HG03196 (cell line): ENCODE measurements around the gene GP1BA.
"Not testable (repeated sequence)": the region's sequence is repeated elsewhere in the genome, so short reads cannot be mapped to it uniquely, and the experiment has no call there.

Experiments used
- ATAC-seq: cut with Tn5 transposase; IDR thresholded peaks from one replicate; pipeline ENCODE4 v1.9.1; 2021; ENCODE audit not compliant: unreplicated experiment

Gene GP1BA

GRCh38 chr17:4901108-4901647, 30.9 kb upstream of the GP1BA start:
- no peak for ATAC-seq

- no peak for ATAC-seq
Observed at GRCh38 chr17:4901648-4902344, 30.3 kb upstream of the GP1BA start.

DNA sequence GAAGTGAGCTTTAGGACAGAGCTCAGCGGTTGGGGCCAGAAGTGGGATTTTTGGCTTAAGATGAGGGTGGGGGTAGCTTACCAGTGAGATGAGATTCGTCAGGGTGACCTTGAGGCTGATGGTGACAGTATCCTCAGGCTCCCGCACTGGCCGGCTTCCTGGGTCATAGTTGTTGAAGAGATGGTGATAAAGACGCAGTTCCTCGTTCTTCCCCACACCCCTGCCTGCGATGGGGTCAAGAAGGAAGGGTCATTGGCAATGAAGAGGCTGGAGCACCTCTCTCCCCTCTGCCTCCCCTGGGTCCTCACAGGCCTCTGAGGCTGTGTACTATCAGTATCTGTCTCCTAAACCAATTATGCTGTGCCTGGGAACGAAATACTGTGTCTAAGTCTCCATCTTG, 29.5 kb upstream of the GP1BA start:
- no peak for ATAC-seq

GRCh38 chr17:4903051-4903818, 28.8 kb upstream of the GP1BA start, which contains the start of gene CHRNE:
TSS of gene CHRNE (minus strand) at chr17:4903098. CDS start at chr17:4903063, 35 bp downstream.
- no peak for ATAC-seq

DNA sequence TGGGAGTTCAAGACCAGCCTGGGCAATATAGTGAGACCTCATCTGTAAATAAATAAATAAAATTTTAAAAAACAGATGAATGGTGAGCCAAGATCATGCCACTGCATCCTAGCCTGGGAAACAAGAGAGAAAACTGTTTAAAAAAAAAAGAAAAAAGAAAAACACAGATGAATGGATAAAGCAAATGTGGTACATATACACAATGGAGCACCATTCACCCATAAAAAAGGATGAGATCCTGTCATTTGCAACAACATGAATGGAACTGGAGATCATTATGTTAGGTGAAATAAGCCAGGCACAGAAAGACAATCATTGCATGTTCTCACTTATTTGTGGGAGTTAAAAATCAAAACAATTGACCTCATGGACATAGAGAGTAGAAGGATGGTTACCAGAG, 25.4 kb upstream of the GP1BA start:
- ATAC-seq: not testable (repeated sequence)

GRCh38 chr17:4908301-4908700, 23.8 kb upstream of the GP1BA start:
- ATAC-seq: no peak

GRCh38 chr17:4908711-4909496, 23.2 kb upstream of the GP1BA start:
- ATAC-seq: no peak

GRCh38 chr17:4913994-4914393, 18.1 kb upstream of the GP1BA start:
- no peak for ATAC-seq

GRCh38 chr17:4914551-4914950, 17.5 kb upstream of the GP1BA start:
- not testable (repeated sequence) for ATAC-seq

- no peak for ATAC-seq
Observed at GRCh38 chr17:4919511-4920047, 12.5 kb upstream of the GP1BA start.

GRCh38 chr17:4920351-4921048, 11.6 kb upstream of the GP1BA start:
- ATAC-seq: no peak

- ATAC-seq: no peak
Observed at GRCh38 chr17:4921320-4921719, 10.8 kb upstream of the GP1BA start.

GRCh38 chr17:4926577-4927335, 5.3 kb upstream of the GP1BA start:
- ATAC-seq: not testable (repeated sequence)

GRCh38 chr17:4928881-4929280, 3.2 kb upstream of the GP1BA start:
- no peak for ATAC-seq

DNA sequence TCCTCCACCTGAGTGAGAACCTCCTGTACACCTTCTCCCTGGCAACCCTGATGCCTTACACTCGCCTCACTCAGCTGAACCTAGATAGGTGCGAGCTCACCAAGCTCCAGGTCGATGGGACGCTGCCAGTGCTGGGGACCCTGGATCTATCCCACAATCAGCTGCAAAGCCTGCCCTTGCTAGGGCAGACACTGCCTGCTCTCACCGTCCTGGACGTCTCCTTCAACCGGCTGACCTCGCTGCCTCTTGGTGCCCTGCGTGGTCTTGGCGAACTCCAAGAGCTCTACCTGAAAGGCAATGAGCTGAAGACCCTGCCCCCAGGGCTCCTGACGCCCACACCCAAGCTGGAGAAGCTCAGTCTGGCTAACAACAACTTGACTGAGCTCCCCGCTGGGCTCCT, 679 bp downstream of the GP1BA start:
- ATAC-seq: no peak

DNA sequence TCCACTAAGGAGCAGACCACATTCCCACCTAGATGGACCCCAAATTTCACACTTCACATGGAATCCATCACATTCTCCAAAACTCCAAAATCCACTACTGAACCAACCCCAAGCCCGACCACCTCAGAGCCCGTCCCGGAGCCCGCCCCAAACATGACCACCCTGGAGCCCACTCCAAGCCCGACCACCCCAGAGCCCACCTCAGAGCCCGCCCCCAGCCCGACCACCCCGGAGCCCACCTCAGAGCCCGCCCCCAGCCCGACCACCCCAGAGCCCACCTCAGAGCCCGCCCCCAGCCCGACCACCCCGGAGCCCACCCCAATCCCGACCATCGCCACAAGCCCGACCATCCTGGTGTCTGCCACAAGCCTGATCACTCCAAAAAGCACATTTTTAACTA, 1.6 kb downstream of the GP1BA start:
- ATAC-seq: no peak

- ATAC-seq: no peak
Observed at GRCh38 chr17:4934173-4934979, 2.3 kb downstream of the GP1BA start.

- ATAC-seq: no peak
Observed at GRCh38 chr17:4935650-4936049, 3.6 kb downstream of the GP1BA start.

GRCh38 chr17:4936436-4936835, 4.4 kb downstream of the GP1BA start:
- ATAC-seq: no peak
